HepG2 (cell line): ENCODE data around the gene KLHDC2. TPM values are rescaled to one million over a fixed set of nuclear protein-coding genes. Genes with fewer than 3 reads are reported as not detected.
A peak's percentile ranks its signal among the peaks of the same experiment; 100 is the strongest.

Experiments used
- ELF1 ChIP-seq: sonication (generic); formaldehyde crosslinking; IDR thresholded peaks from 2 replicates; pipeline ENCODE4 v1.4.0; 2020; ENCODE audit warnings: missing genetic modification reagents
- FOXO1 ChIP-seq: sonication (generic); formaldehyde crosslinking; IDR thresholded peaks from 2 replicates; pipeline ENCODE4 v1.4.0; 2020; ENCODE audit warnings: missing genetic modification reagents
- ISL2 ChIP-seq: sonication (generic); formaldehyde crosslinking; IDR thresholded peaks from 2 replicates; pipeline ENCODE4 v1.5.0; 2020; ENCODE audit warnings: missing genetic modification reagents
- MLLT10 ChIP-seq: sonication (generic); formaldehyde crosslinking; IDR thresholded peaks from 2 replicates; pipeline ENCODE4 v1.4.0; 2020; ENCODE audit warnings: missing genetic modification reagents
- RFX3 ChIP-seq: IDR thresholded peaks from 2 replicates; pipeline ENCODE4 v1.6.1; 2016; ENCODE audit warnings: missing biosample characterization, missing genetic modification reagents
- SALL1 ChIP-seq: sonication (generic); formaldehyde crosslinking; IDR thresholded peaks from 2 replicates; pipeline ENCODE4 v1.8.0; 2022; ENCODE audit warnings: mild to moderate bottlenecking, missing genetic modification reagents
- U2AF2 ChIP-seq: fragments of 200-400 bp; formaldehyde crosslinking; IDR thresholded peaks from 2 replicates; pipeline ENCODE4 v1.6.1; 2017; ENCODE audit warnings: low read depth, mild to moderate bottlenecking, low read length
- ZNF549 ChIP-seq: sonication (generic); formaldehyde crosslinking; IDR thresholded peaks from 2 replicates; pipeline ENCODE4 v1.5.0; 2020; ENCODE audit warnings: missing genetic modification reagents
- ZNF713 ChIP-seq: sonication (generic); formaldehyde crosslinking; IDR thresholded peaks from 2 replicates; pipeline ENCODE4 v1.4.0; 2020; ENCODE audit warnings: mild to moderate bottlenecking, missing genetic modification reagents
- ZNF768 ChIP-seq: sonication (generic); formaldehyde crosslinking; IDR thresholded peaks from 2 replicates; pipeline ENCODE4 v1.4.0; 2020; ENCODE audit warnings: missing genetic modification reagents
- polyA plus RNA-seq, 8 experiments: library from polyadenylated mRNA; depleted of rRNA in 3 of 8; stranded (reverse) in 7 of 8; unstranded in 1 of 8; fragments of >200 nt; fragmentation: Illumina TruSeq in 4 of 8; extraction: Trizol in 4 of 8; gene quantifications; 2 replicates each; pipeline versions ENCODE4 v1.2.1 to v1.2.3, GENCODE V29; 2011 to 2016; ENCODE audit warnings: low read depth in 4 of 8, missing spikeins in 1 of 8, mixed read lengths in 1 of 8; ENCODE audit not compliant: insufficient read depth in 1 of 8
- total RNA-seq, 5 experiments: library from RNA; depleted of rRNA; stranded (reverse); fragments of >200 nt; fragmentation: Illumina TruSeq; extraction: Trizol; gene quantifications; 2 replicates each; pipeline ENCODE4 v1.2.3, GENCODE V29; 2016; ENCODE audit warnings: low read depth in 1 of 5
- TF ChIP-seq, protein P1 (sequence below), 2 experiments: sonication (generic) in 1 of 2; formaldehyde crosslinking in 1 of 2; IDR thresholded peaks; 2 replicates each; pipeline versions ENCODE4 v1.5.1 to v1.6.1; 2011 to 2020; ENCODE audit warnings: borderline replicate concordance in 1 of 2, low read depth in 1 of 2, low read length in 1 of 2, mild to moderate bottlenecking in 1 of 2, missing genetic modification reagents in 1 of 2, moderate library complexity in 1 of 2
- TF ChIP-seq, protein P2 (sequence below): sonication (generic); formaldehyde crosslinking; IDR thresholded peaks from 2 replicates; pipeline ENCODE4 v1.4.0; 2020; ENCODE audit warnings: missing genetic modification reagents
- TF ChIP-seq, protein P3 (sequence below): sonication (generic); formaldehyde crosslinking; IDR thresholded peaks from 2 replicates; pipeline ENCODE4 v1.5.1; 2020; ENCODE audit warnings: mild to moderate bottlenecking, missing genetic modification reagents, moderate library complexity
- TF ChIP-seq, protein P4 (sequence below): sonication (generic); formaldehyde crosslinking; IDR thresholded peaks from 2 replicates; pipeline ENCODE4 v1.4.0; 2020; ENCODE audit warnings: mild to moderate bottlenecking, missing genetic modification reagents
- TF ChIP-seq, protein P5 (sequence below): sonication (generic); formaldehyde crosslinking; conservative IDR thresholded peaks from 2 replicates; pipeline ENCODE4 v1.4.0; 2020; ENCODE audit warnings: mild to moderate bottlenecking, missing genetic modification reagents, moderate library complexity

Gene KLHDC2
- total and polyA plus RNA-seq, 2 of the 13 experiments (the other 11 are each of a cell fraction or from before 2014, with no cell fraction given): 95.5 to 170 TPM

DNA sequence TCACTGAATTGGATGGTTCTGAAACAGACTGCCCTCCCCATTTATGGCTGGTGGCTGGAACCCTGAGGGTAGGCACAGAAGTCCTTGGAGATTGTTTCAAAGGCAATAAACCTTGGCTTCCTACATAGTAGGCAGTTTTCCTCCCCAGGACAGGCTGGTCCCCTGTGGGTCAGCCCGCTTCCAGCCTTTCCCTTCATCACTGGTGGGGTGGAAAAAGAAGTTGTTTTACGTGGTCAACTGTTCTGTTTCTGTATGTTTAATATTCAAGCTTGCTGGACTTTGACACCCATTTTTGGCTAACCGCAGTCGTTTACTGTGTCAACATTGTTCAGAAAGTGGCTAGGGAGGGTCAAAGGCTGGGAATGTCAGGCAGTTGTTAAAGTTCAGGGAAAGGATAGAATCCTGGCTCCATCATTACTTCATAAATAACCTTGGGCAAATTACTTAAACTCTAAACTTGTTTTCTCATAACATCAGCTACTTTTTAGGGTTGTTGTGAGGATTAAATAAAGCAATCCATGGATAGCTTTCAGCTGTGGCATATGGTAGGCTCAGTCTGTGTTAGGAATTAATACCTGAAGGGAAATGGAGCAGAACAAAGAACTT lies 2.4 kb downstream of the KLHDC2 start (continued):
- TF ChIP-seq ZNF713 (no peak), ZNF768 (no peak), ZNF549 (no peak), MLLT10 (CRISPR knock-in tag) (no peak), RFX3 (CRISPR knock-in tag) (no peak; the same call in 1 of the 2 replicates), ELF1 (CRISPR knock-in tag) (peak; percentile 52; the same call in 1 of the 2 replicates), SALL1 (peak; percentile 89), U2AF2 (no peak), FOXO1 (CRISPR knock-in tag) (peak; percentile 63), ISL2 (CRISPR knock-in tag) (peak; percentile 86)
- TF ChIP-seq, protein P1, sequence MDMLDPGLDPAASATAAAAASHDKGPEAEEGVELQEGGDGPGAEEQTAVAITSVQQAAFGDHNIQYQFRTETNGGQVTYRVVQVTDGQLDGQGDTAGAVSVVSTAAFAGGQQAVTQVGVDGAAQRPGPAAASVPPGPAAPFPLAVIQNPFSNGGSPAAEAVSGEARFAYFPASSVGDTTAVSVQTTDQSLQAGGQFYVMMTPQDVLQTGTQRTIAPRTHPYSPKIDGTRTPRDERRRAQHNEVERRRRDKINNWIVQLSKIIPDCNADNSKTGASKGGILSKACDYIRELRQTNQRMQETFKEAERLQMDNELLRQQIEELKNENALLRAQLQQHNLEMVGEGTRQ (IDR thresholded peaks at IDR 0.05; ENCODE audit: low read depth, low read length): no peak
- TF ChIP-seq, protein P1 (CRISPR knock-in tag; IDR thresholded peaks at IDR 0.05; ENCODE audit: borderline replicate concordance): no peak; the same call in 1 of the 2 replicates
- TF ChIP-seq, protein P2, sequence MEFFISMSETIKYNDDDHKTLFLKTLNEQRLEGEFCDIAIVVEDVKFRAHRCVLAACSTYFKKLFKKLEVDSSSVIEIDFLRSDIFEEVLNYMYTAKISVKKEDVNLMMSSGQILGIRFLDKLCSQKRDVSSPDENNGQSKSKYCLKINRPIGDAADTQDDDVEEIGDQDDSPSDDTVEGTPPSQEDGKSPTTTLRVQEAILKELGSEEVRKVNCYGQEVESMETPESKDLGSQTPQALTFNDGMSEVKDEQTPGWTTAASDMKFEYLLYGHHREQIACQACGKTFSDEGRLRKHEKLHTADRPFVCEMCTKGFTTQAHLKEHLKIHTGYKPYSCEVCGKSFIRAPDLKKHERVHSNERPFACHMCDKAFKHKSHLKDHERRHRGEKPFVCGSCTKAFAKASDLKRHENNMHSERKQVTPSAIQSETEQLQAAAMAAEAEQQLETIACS: no peak
- TF ChIP-seq, protein P3, sequence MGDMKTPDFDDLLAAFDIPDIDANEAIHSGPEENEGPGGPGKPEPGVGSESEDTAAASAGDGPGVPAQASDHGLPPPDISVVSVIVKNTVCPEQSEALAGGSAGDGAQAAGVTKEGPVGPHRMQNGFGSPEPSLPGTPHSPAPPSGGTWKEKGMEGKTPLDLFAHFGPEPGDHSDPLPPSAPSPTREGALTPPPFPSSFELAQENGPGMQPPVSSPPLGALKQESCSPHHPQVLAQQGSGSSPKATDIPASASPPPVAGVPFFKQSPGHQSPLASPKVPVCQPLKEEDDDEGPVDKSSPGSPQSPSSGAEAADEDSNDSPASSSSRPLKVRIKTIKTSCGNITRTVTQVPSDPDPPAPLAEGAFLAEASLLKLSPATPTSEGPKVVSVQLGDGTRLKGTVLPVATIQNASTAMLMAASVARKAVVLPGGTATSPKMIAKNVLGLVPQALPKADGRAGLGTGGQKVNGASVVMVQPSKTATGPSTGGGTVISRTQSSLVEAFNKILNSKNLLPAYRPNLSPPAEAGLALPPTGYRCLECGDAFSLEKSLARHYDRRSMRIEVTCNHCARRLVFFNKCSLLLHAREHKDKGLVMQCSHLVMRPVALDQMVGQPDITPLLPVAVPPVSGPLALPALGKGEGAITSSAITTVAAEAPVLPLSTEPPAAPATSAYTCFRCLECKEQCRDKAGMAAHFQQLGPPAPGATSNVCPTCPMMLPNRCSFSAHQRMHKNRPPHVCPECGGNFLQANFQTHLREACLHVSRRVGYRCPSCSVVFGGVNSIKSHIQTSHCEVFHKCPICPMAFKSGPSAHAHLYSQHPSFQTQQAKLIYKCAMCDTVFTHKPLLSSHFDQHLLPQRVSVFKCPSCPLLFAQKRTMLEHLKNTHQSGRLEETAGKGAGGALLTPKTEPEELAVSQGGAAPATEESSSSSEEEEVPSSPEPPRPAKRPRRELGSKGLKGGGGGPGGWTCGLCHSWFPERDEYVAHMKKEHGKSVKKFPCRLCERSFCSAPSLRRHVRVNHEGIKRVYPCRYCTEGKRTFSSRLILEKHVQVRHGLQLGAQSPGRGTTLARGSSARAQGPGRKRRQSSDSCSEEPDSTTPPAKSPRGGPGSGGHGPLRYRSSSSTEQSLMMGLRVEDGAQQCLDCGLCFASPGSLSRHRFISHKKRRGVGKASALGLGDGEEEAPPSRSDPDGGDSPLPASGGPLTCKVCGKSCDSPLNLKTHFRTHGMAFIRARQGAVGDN (CRISPR knock-in tag): no peak
- TF ChIP-seq, protein P4, sequence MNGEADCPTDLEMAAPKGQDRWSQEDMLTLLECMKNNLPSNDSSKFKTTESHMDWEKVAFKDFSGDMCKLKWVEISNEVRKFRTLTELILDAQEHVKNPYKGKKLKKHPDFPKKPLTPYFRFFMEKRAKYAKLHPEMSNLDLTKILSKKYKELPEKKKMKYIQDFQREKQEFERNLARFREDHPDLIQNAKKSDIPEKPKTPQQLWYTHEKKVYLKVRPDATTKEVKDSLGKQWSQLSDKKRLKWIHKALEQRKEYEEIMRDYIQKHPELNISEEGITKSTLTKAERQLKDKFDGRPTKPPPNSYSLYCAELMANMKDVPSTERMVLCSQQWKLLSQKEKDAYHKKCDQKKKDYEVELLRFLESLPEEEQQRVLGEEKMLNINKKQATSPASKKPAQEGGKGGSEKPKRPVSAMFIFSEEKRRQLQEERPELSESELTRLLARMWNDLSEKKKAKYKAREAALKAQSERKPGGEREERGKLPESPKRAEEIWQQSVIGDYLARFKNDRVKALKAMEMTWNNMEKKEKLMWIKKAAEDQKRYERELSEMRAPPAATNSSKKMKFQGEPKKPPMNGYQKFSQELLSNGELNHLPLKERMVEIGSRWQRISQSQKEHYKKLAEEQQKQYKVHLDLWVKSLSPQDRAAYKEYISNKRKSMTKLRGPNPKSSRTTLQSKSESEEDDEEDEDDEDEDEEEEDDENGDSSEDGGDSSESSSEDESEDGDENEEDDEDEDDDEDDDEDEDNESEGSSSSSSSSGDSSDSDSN: peak; percentile 24; the same call in 1 of the 2 replicates
- TF ChIP-seq, protein P5, sequence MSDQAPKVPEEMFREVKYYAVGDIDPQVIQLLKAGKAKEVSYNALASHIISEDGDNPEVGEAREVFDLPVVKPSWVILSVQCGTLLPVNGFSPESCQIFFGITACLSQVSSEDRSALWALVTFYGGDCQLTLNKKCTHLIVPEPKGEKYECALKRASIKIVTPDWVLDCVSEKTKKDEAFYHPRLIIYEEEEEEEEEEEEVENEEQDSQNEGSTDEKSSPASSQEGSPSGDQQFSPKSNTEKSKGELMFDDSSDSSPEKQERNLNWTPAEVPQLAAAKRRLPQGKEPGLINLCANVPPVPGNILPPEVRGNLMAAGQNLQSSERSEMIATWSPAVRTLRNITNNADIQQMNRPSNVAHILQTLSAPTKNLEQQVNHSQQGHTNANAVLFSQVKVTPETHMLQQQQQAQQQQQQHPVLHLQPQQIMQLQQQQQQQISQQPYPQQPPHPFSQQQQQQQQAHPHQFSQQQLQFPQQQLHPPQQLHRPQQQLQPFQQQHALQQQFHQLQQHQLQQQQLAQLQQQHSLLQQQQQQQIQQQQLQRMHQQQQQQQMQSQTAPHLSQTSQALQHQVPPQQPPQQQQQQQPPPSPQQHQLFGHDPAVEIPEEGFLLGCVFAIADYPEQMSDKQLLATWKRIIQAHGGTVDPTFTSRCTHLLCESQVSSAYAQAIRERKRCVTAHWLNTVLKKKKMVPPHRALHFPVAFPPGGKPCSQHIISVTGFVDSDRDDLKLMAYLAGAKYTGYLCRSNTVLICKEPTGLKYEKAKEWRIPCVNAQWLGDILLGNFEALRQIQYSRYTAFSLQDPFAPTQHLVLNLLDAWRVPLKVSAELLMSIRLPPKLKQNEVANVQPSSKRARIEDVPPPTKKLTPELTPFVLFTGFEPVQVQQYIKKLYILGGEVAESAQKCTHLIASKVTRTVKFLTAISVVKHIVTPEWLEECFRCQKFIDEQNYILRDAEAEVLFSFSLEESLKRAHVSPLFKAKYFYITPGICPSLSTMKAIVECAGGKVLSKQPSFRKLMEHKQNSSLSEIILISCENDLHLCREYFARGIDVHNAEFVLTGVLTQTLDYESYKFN: peak; percentile 99
